GM21526 (cell line): ENCODE data around the gene ADORA1.

Source experiments
- ATAC-seq: cut with Tn5 transposase; IDR thresholded peaks from one replicate; pipeline ENCODE4 v1.9.1; 2021; ENCODE audit warnings: moderate library complexity; ENCODE audit not compliant: unreplicated experiment, low FRiP score

The ADORA1 gene

GRCh38 chr1:203169770-203170520, 42.4 kb downstream of the ADORA1 start:
- ATAC-seq = no peak

GRCh38 chr1:203170625-203171330, 43.3 kb downstream of the ADORA1 start:
- ATAC-seq = no peak

- ATAC-seq = no peak
Observed at GRCh38 chr1:203171341-203172183, 44.0 kb downstream of the ADORA1 start.

GRCh38 chr1:203172184-203173010, 44.9 kb downstream of the ADORA1 start:
- no peak for ATAC-seq

GRCh38 chr1:203173011-203173555, 45.6 kb downstream of the ADORA1 start:
- no peak for ATAC-seq

- ATAC-seq = no peak
Observed at GRCh38 chr1:203173566-203173965, 46.0 kb downstream of the ADORA1 start.

- no peak for ATAC-seq
Observed at GRCh38 chr1:203174324-203174985, 46.9 kb downstream of the ADORA1 start.

GRCh38 chr1:203175237-203175826, 47.8 kb downstream of the ADORA1 start, which contains the start of gene MYBPH:
TSS of gene MYBPH (minus strand) at chr1:203175826. CDS start at chr1:203175755, 71 bp downstream.
- no peak for ATAC-seq

- ATAC-seq = no peak
Observed at GRCh38 chr1:203175827-203176241, 48.3 kb downstream of the ADORA1 start.

GRCh38 chr1:203176273-203177035, 48.9 kb downstream of the ADORA1 start:
- no peak for ATAC-seq

GRCh38 chr1:203177036-203177405, 49.5 kb downstream of the ADORA1 start:
- ATAC-seq = no peak

- ATAC-seq = no peak
Observed at GRCh38 chr1:203177470-203178039, 50.0 kb downstream of the ADORA1 start.

- no peak for ATAC-seq
Observed at GRCh38 chr1:203178083-203178482, 50.6 kb downstream of the ADORA1 start.

GRCh38 chr1:203178821-203179666, 51.5 kb downstream of the ADORA1 start:
- ATAC-seq = no peak

GRCh38 chr1:203179667-203180005, 52.1 kb downstream of the ADORA1 start:
- no peak for ATAC-seq

- ATAC-seq = no peak
Observed at GRCh38 chr1:203180611-203181330, 53.2 kb downstream of the ADORA1 start.
